Body of pancreas (tissue), 4 donors: Measurements from ENCODE around the gene KIF3B.

Experiments used
- POLR2A ChIP-seq, 3 donors: fragments of 450-650 bp; IDR thresholded peaks; one replicate each; pipeline ENCODE4 v1.6.1; 2016; ENCODE audit warnings: antibody characterized with exemption in 3 of 3, mild to moderate bottlenecking in 2 of 3
- TF ChIP-seq, protein P1 (sequence below), 7 experiments: fragments of 450-650 bp in 4 of 7; fragments of 200-600 bp in 3 of 7; sonication (generic) in 3 of 7; IDR thresholded peaks; one replicate each; pipeline ENCODE4 v1.5.1; 2016 to 2019; ENCODE audit warnings: antibody characterized with exemption in 7 of 7

DNA sequence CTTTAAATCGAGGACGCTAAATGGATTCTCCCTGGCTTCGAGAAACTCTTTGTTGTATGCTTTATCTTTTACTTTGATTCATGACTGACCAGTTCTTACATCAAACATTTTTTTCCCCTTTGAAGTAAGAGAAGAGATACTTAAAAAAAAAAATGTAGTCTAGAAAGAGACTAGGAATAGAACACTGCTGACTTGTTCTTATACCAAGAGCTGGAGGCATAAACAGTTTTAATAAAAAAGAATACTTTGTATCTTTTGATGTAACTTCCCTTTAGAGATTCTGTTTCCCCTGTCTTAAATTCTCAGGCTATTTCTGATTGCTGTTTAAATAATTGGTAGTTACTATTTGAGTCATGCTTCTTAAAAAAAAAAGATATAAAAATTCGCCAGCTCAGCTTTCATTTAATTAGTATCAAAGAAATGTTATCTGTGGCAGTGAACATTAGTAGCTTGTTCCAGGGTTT lies 85.5 kb downstream of the KIF3B start:
- TF ChIP-seq, protein P1, sequence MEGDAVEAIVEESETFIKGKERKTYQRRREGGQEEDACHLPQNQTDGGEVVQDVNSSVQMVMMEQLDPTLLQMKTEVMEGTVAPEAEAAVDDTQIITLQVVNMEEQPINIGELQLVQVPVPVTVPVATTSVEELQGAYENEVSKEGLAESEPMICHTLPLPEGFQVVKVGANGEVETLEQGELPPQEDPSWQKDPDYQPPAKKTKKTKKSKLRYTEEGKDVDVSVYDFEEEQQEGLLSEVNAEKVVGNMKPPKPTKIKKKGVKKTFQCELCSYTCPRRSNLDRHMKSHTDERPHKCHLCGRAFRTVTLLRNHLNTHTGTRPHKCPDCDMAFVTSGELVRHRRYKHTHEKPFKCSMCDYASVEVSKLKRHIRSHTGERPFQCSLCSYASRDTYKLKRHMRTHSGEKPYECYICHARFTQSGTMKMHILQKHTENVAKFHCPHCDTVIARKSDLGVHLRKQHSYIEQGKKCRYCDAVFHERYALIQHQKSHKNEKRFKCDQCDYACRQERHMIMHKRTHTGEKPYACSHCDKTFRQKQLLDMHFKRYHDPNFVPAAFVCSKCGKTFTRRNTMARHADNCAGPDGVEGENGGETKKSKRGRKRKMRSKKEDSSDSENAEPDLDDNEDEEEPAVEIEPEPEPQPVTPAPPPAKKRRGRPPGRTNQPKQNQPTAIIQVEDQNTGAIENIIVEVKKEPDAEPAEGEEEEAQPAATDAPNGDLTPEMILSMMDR (IDR thresholded peaks at IDR 0.05): no peak
- TF ChIP-seq POLR2A (IDR thresholded peaks at IDR 0.05): no peak
